ENCODE measurements around the gene CBX4.

DNA sequence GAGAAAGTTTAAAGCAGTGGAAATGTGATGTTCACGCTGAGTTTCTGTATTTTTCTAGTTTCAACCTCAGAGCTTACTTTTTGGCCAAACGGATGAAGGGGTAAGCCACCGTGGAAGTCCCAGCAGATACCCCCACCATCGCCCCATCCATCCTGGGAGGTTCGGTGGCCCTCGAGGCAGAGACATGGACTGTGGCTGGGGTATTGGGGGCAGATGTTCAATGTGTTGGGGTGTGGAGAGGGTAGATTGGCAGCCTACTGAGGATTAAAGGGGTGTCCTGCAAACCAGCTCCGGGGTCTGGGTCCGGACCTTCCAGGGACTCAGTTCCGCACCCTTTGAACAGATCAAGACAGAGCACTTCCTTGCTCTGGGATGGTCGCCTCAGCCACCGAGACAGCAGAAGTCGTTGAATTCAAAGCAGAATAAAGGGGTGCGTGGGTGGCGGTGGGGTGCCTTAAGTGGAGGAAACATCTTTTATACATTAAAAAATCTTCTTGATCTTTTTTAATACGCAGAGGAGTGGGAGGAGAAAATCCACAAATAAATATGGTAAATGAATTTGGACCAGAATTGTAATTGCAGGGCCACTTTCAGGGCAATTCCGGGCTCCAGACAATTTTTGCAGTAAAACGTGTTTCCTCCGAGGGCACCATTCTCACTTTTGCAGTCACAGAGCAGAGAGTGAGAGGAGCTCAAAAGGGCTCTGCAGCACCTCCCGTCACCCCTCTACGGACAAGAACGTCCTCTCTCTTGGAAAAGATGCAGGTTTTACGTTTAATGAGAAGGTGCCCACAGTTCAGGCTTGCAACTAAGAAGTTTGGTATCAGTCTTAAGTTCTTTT lies 34.2 kb downstream of the CBX4 start:
- TF ChIP-seq CTCF (IDR thresholded peaks at IDR 0.05) (no peak), POLR2A (IDR thresholded peaks at IDR 0.05) (no peak)
